ENCODE measurements around the gene OBP2A.

OBP2A gene

DNA sequence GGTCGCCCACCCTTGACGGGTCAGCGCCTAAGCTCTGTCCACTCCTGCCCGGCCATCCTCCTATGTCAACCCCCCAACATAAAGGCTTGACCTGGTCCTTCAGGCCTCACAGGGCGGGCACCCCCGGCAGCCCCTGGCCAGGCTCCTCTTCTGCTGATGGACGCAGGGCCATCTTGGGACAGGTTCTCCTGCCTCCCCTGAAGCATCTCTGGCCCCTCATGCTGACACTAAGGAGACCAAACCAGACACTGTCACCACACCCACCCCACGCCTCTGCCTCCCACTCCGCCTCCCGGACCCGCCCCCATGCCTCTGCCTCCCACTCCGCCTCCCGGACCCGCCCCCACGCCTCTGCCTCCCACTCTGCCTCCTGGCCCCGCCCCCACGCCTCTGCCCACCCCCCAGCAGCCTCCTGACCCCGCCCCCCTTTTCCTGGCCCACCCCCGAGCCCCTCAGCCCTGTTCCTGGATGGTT, 6.8 kb downstream of the OBP2A start:
- H3K4me3 ChIP-seq (replicated peaks in 1 of 2; ENCODE audit: low read depth in 2 of 2, low read length in 2 of 2) = no peak overlapping the region
- TF ChIP-seq, protein P1, sequence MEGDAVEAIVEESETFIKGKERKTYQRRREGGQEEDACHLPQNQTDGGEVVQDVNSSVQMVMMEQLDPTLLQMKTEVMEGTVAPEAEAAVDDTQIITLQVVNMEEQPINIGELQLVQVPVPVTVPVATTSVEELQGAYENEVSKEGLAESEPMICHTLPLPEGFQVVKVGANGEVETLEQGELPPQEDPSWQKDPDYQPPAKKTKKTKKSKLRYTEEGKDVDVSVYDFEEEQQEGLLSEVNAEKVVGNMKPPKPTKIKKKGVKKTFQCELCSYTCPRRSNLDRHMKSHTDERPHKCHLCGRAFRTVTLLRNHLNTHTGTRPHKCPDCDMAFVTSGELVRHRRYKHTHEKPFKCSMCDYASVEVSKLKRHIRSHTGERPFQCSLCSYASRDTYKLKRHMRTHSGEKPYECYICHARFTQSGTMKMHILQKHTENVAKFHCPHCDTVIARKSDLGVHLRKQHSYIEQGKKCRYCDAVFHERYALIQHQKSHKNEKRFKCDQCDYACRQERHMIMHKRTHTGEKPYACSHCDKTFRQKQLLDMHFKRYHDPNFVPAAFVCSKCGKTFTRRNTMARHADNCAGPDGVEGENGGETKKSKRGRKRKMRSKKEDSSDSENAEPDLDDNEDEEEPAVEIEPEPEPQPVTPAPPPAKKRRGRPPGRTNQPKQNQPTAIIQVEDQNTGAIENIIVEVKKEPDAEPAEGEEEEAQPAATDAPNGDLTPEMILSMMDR (IDR thresholded peaks at IDR 0.05; ENCODE audit: low read depth, low read length) = no peak
- no peak for DNase-seq (ENCODE audit: low read depth in 2 of 2)

DNA sequence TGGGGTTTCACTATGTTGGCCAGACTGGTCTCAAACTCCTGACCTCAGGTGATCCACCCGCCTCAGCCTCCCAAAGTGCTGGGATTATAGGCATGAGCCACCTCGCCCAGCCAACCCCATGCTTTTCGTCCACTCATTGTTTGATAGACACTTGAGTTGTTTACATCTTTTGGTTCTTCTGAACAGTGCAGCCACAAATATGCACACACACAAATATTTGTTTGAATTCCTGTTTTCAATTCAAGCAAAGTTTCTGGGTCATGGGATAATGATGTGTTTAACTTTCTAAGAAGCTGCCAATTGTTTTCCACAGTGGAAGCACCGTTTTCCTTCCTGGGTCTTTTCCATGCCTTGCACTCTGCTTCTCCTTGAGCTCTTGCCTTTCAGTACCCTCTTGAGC, 8.8 kb downstream of the OBP2A start:
- H3K4me3 ChIP-seq (replicated peaks in 1 of 2; ENCODE audit: low read depth in 2 of 2, low read length in 2 of 2) = no peak overlapping the region
- TF ChIP-seq, protein P1 (IDR thresholded peaks at IDR 0.05; ENCODE audit: low read depth, low read length) = no peak
- no peak for DNase-seq (ENCODE audit: low read depth in 2 of 2)

DNA sequence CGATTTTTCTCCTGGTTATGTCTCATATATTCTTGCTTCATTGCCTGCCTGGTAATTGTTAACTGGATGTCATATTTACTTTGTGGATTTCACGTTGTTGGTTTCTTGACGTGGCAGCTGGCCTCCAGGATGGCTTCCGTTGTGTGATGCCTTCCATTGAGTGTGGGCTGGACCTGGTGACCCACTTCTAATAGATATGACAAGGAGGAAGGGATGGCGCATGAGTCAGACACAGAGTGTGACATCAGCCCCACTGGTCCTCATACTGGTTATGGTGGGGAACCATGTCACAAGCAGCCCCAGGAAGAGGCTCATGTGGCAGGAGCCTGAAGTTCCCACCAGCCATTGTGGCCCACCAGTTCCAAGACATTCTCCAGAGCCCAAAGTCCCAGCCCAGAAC, 9.3 kb downstream of the OBP2A start:
- TF ChIP-seq, protein P1 (IDR thresholded peaks at IDR 0.05; ENCODE audit: low read depth, low read length) = no peak
- H3K4me3 ChIP-seq (replicated peaks in 1 of 2; ENCODE audit: low read depth in 2 of 2, low read length in 2 of 2) = no peak overlapping the region
- DNase-seq (ENCODE audit: low read depth in 2 of 2) = no peak

DNA sequence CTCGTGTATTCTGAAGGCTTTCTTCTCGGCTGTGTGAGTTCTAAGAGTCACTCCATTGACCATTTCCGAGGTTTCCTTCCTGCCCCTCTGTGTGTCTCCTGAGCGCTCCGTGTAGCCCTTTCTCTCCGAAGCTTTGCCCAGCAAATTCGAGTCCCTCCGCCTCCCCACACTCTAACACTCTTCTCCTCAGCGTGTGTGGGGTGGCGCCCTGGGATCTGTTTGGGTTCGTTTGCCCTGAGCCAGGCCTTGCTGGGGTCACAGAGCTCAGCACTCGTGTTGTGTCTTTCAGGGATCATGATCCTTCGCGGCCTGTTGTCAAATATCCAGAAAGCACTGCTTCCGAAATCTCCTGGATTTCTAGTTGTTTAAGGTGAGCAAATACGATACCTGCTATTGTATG, 10.0 kb downstream of the OBP2A start:
- DNase-seq (ENCODE audit: low read depth in 2 of 2) = no peak
- TF ChIP-seq, protein P1 (IDR thresholded peaks at IDR 0.05; ENCODE audit: low read depth, low read length) = no peak
- no peak overlapping the region for H3K4me3 ChIP-seq (replicated peaks in 1 of 2; ENCODE audit: low read depth in 2 of 2, low read length in 2 of 2)

DNA sequence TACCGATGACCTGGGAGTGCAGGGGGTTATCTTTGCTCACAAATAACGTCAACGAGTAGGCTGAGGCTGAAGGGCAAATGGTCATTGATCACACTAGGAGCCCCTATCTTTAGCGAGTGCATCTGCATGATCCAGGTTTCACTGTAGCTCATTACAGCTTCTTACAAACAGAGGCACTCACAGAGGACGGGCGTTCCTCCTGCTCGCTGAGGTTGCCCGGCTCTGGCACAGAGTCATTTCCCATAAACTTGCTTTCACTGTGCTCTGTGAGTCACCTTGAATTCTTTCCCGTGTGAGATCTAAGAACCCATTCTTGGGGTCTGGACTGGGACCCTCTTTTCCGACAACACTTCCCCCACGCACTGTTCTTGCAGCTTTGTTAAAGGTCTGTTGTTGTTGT, 13.7 kb downstream of the OBP2A start:
- TF ChIP-seq, protein P1 (IDR thresholded peaks at IDR 0.05; ENCODE audit: low read depth, low read length) = no peak
- H3K4me3 ChIP-seq (replicated peaks in 1 of 2; ENCODE audit: low read depth in 2 of 2, low read length in 2 of 2) = no peak overlapping the region
- peak; percentile 24 to 29 for DNase-seq (ENCODE audit: low read depth in 2 of 2)

DNA sequence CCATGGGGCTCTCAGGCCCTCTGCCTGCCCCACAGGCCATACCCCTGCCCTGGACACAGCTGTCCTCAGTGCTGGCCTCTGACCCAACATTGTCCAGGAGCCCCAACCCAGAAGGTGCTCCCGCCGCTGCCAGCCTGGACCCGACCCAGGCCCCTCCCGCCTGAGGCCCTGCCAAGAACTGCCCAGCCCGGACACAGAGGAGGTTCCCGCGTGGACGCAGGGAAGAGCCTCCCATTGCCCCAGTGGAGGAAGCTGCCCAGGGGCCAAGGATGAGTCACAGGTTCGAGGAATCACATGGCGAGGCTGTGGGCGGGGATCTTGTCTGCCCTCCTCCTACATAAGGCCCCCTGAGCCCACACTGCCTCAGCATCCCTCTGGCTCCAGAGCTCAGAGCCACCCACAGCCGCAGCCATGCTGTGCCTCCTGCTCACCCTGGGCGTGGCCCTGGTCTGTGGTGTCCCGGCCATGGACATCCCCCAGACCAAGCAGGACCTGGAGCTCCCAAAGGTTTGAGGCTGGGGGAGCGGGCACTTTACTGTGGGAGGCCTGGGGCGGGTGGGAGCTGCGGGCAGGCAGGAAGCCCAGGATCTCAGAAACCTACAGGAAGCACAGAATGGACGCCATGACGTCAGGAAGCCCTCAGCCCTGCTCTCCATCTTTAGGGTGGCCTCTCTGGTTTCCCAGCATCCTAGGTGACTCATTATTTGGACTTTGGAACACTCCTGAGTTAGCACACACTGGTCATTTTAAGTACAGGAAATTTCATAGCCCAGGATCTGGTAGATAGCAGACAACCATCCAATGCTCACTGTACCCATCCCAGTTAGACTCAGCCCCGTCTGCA, 15.7 kb downstream of the OBP2A start, which contains the start of gene PAEP:
Gene PAEP (plus strand): TSS at position 366 of the 844 bp plus-strand sequence.
- no peak for DNase-seq (ENCODE audit: low read depth in 2 of 2)
- H3K4me3 ChIP-seq (replicated peaks in 1 of 2; ENCODE audit: low read depth in 2 of 2, low read length in 2 of 2) = no peak within 1 kb of the TSS
- TF ChIP-seq, protein P1 (IDR thresholded peaks at IDR 0.05; ENCODE audit: low read depth, low read length) = no peak

Data from cardiac fibroblast (primary cell).